Endothelial cell of umbilical vein (primary cell): Measurements from ENCODE around the gene GTF3C4. TPM values are rescaled to one million over a fixed set of nuclear protein-coding genes. Genes with fewer than 3 reads are reported as not detected.

Experiments used
- BruUV-seq: library from RNA; stranded (reverse); fragments of 400-500 nt; replicated peaks from 2 replicates; lab custom pipeline; 2021; lab: Mats Ljungman, UMichigan
- CTCF ChIA-PET: fragments of 300-600, 350-600 bp; sonication (Branson Sonifier 250); formaldehyde crosslinking; loops from one replicate; lab custom pipeline; 2021; ENCODE audit warnings: antibody characterized with exemption, inconsistent platforms; lab: Charles Lee
- POLR2A ChIA-PET: fragments of 300-600, 350-600 bp; sonication (Branson Sonifier 250); formaldehyde crosslinking; loops from one replicate; lab custom pipeline; 2021; ENCODE audit warnings: antibody characterized with exemption, inconsistent platforms; lab: Charles Lee
- DNase-seq: peaks from one replicate; pipeline ENCODE4 v3.0.0-alpha.2; 2011; ENCODE audit warnings: low read depth, low spot score
- FAIRE-seq: peaks from 2 replicates; lab custom pipeline; 2011; peaks lifted over from hg19 to GRCh38; lab: Jason Lieb, UNC
- H2AFZ ChIP-seq: 2 replicates; pipeline ENCODE4 v1.6.0; 2012; ENCODE audit warnings: low read depth, low read length, control low read depth, inconsistent platforms
- H3K27ac ChIP-seq: 2 replicates; pipeline ENCODE4 v1.5.1; 2011; ENCODE audit warnings: low read depth, mild to moderate bottlenecking, control low read depth, low read length, moderate library complexity; ENCODE audit not compliant: insufficient read depth
- H3K27me3 ChIP-seq, 2 experiments: 2 replicates each; pipeline versions ENCODE4 v1.6.0 to v1.6.1; 2011; ENCODE audit warnings: low read length in 2 of 2, mixed read lengths in 1 of 2; ENCODE audit not compliant: control insufficient read depth in 2 of 2, insufficient read depth in 2 of 2
- H3K36me3 ChIP-seq, 2 experiments: 2 replicates in 1 of 2; 3 replicates in 1 of 2; pipeline ENCODE4 v1.5.1; 2011; ENCODE audit warnings: low read length in 2 of 2, mild to moderate bottlenecking in 1 of 2, moderate library complexity in 1 of 2; ENCODE audit not compliant: control insufficient read depth in 2 of 2, insufficient read depth in 2 of 2; ENCODE audit errors: extremely low read depth in 1 of 2
- H3K4me1 ChIP-seq: 3 replicates; pipeline ENCODE4 v1.5.1; 2011; ENCODE audit warnings: mild to moderate bottlenecking, low read length; ENCODE audit not compliant: control insufficient read depth, insufficient read depth; ENCODE audit errors: extremely low read depth
- H3K4me2 ChIP-seq: 2 replicates; pipeline ENCODE4 v1.6.1; 2011; ENCODE audit warnings: low read length, control low read depth, mixed read lengths; ENCODE audit not compliant: insufficient read depth
- H3K4me3 ChIP-seq, 3 experiments: fragments of 200-600 bp in 1 of 3; sonication (generic), shearing (Covaris generic) in 1 of 3; replicated peaks in 1 of 3; 2 replicates each; pipeline ENCODE4 v1.5.1; 2011 to 2016; ENCODE audit warnings: control low read depth in 3 of 3, low read length in 3 of 3, mild to moderate bottlenecking in 2 of 3, inconsistent platforms in 1 of 3, low read depth in 1 of 3, moderate library complexity in 1 of 3; ENCODE audit not compliant: insufficient read depth in 1 of 3
- H3K79me2 ChIP-seq: 2 replicates; pipeline ENCODE4 v1.6.0; 2012; ENCODE audit warnings: low read length, inconsistent platforms; ENCODE audit not compliant: control insufficient read depth, insufficient read depth
- H3K9ac ChIP-seq: replicated peaks from 2 replicates; pipeline ENCODE3; 2011; ENCODE audit warnings: low read length, control low read depth; ENCODE audit not compliant: insufficient read depth; ENCODE audit errors: extremely low read depth
- H3K9me1 ChIP-seq: replicated peaks from 3 replicates; pipeline ENCODE4 v1.6.0; 2011; ENCODE audit warnings: mild to moderate bottlenecking, low read length; ENCODE audit not compliant: control insufficient read depth, insufficient read depth; ENCODE audit errors: extremely low read depth
- H3K9me3 ChIP-seq: replicated peaks from 2 replicates; pipeline ENCODE4 v1.5.1; 2012; ENCODE audit warnings: low read length, inconsistent platforms; ENCODE audit not compliant: control insufficient read depth, insufficient read depth
- H4K20me1 ChIP-seq: replicated peaks from 2 replicates; pipeline ENCODE3; 2011; ENCODE audit warnings: mild to moderate bottlenecking, low read length; ENCODE audit not compliant: control insufficient read depth, insufficient read depth; ENCODE audit errors: extremely low read depth
- CTCF ChIP-seq, 2 donors: IDR thresholded peaks; 1 replicate in 1 of 2; 2 replicates in 1 of 2; pipeline ENCODE4 v1.5.1; 2011; ENCODE audit warnings: low read length in 2 of 2, mild to moderate bottlenecking in 2 of 2, moderate library complexity in 2 of 2, control low read depth in 1 of 2, inconsistent platforms in 1 of 2, low read depth in 1 of 2; ENCODE audit not compliant: insufficient read depth in 1 of 2; ENCODE audit errors: extremely low read depth in 1 of 2
- FOS ChIP-seq: IDR thresholded peaks from 2 replicates; pipeline ENCODE4 v1.6.1; 2011; ENCODE audit warnings: mild to moderate bottlenecking, low read length, moderate library complexity, borderline replicate concordance; ENCODE audit not compliant: insufficient read depth
- GATA2 ChIP-seq: IDR thresholded peaks from 2 replicates; pipeline ENCODE4 v1.7.0; 2011; ENCODE audit warnings: low read depth, mild to moderate bottlenecking, moderate library complexity, mixed read lengths, low read length; ENCODE audit not compliant: insufficient read length, insufficient read depth
- JUN ChIP-seq: IDR thresholded peaks from 2 replicates; pipeline ENCODE4 v1.6.1; 2011; ENCODE audit warnings: borderline replicate concordance, low read depth; ENCODE audit not compliant: insufficient read length, insufficient read depth
- MAX ChIP-seq: IDR thresholded peaks from 2 replicates; pipeline ENCODE4 v1.6.1; 2011; ENCODE audit not compliant: insufficient read depth, insufficient read length
- MYC ChIP-seq: IDR thresholded peaks from one replicate; pipeline ENCODE4 v1.6.1; 2011; ENCODE audit warnings: mild to moderate bottlenecking, low read depth, low read length
- POLR2A ChIP-seq: IDR thresholded peaks from 2 replicates; pipeline ENCODE4 v1.6.1; 2012; ENCODE audit warnings: low read depth, mild to moderate bottlenecking, control low read depth, low read length
- POLR2AphosphoS5 ChIP-seq: IDR thresholded peaks from 2 replicates; pipeline ENCODE4 v1.6.1; 2012; ENCODE audit warnings: low read depth, mild to moderate bottlenecking, control low read depth, low read length, moderate library complexity; ENCODE audit not compliant: insufficient read depth
- dilution Hi-C: fragments of 300-500 bp; cut with MboI; formaldehyde crosslinking; loops from one replicate; pipeline ENCODE4 v1.15.0; 2019; ENCODE audit warnings: low sequenced_read_pairs; ENCODE audit not compliant: extremely low pct_ligation_motif_present
- intact Hi-C: fragments of 100-400 bp; cut with micrococcal nuclease; formaldehyde crosslinking; loops from one replicate; pipeline ENCODE4 v1.10.0; 2022
- polyA plus RNA-seq, 4 experiments: library from polyadenylated mRNA; depleted of rRNA in 3 of 4; stranded (reverse) in 3 of 4; unstranded in 1 of 4; fragments of >200 nt; gene quantifications; 2 replicates each; pipeline versions ENCODE4 v1.2.1 to v1.2.3, GENCODE V29; 2011 to 2012; ENCODE audit warnings: missing spikeins in 1 of 4
- total RNA-seq: library from RNA; stranded (reverse); gene quantifications from 2 replicates; pipeline ENCODE4 v1.2.3, GENCODE V29; 2021

The GTF3C4 gene
- total and polyA plus RNA-seq, 2 donors (not counting 3 experiments of a cell fraction or from before 2014, with no cell fraction given) = 3.3 to 19.2 TPM

- H3K4me2 ChIP-seq = peak overlapping the region; percentile 13
- no peaks in the 10 kb centered on the region for H3K27me3 ChIP-seq
- no peak overlapping the region for H3K9ac ChIP-seq
- TF ChIP-seq MYC (no peak), CTCF (IDR thresholded peaks at IDR 0.05; ENCODE audit: extremely low read depth in 1 of 2, insufficient read depth in 1 of 2, low read depth in 1 of 2, low read length in 2 of 2) (peak in 1 of 2 donors; percentile 17), JUN (no peak), MAX (no peak), FOS (peak; percentile 6), POLR2A (no peak), GATA2 (no peak), POLR2AphosphoS5 (no peak)
- no peak overlapping the region for H2AFZ ChIP-seq
- no peak overlapping the region for H3K4me3 ChIP-seq
- peaks cover 21% of the 10 kb centered on the region for H3K4me1 ChIP-seq
- peak; percentile 38 for DNase-seq
- peaks cover 0 to 4% of the 10 kb centered on the region in 2 experiments for H3K36me3 ChIP-seq
- no TSS peak for BruUV-seq
- CTCF ChIA-PET = interaction anchor here (0.7 to 1.4 kb wide), 3 partner anchors 10 to 94 kb away, joined by 3 read pairs; no protein-coding TSS in a partner anchor
- dilution Hi-C loops (no loop called here), intact Hi-C loops (loop anchor here (5.0 to 10.0 kb wide), 3 partner anchors 101 to 271 kb away; partner anchors contain the start of genes CFAP77 and TSC1)
- H3K9me3 ChIP-seq = no peaks in the 10 kb centered on the region
- peaks cover 83% of the 10 kb centered on the region for H3K79me2 ChIP-seq
- no peaks in the 10 kb centered on the region for H4K20me1 ChIP-seq
- FAIRE-seq = no peak
- POLR2A ChIA-PET = no interaction called here
- no peaks in the 10 kb centered on the region for H3K9me1 ChIP-seq
- no peak overlapping the region for H3K27ac ChIP-seq
These were observed 3.1 kb downstream of the GTF3C4 start for GRCh38 chr9:132673355-132673754.
